GM12891 (cell line): ENCODE results near the gene LAMA5.

ENCODE experiments used
- PAX5 ChIP-seq: IDR thresholded peaks from 2 replicates; pipeline ENCODE4 v1.6.1; 2011; ENCODE audit warnings: low read length, moderate library complexity, mild to moderate bottlenecking; ENCODE audit not compliant: insufficient read depth, severe bottlenecking
- POLR2A ChIP-seq: IDR thresholded peaks from 2 replicates; pipeline ENCODE4 v1.6.1; 2011; ENCODE audit warnings: low read depth, low read length, control low read depth
- POLR2AphosphoS5 ChIP-seq: IDR thresholded peaks from 2 replicates; pipeline ENCODE4 v1.6.1; 2011; ENCODE audit warnings: low read depth, low read length, control low read depth
- SPI1 ChIP-seq: IDR thresholded peaks from 2 replicates; pipeline ENCODE4 v1.6.1; 2011; ENCODE audit warnings: low read depth, low read length, control low read depth
- TAF1 ChIP-seq: IDR thresholded peaks from 2 replicates; pipeline ENCODE4 v1.6.1; 2011; ENCODE audit warnings: low read depth, low read length, control low read depth

- TF ChIP-seq POLR2A: no peak
- no peak for TF ChIP-seq POLR2AphosphoS5
- TF ChIP-seq TAF1: no peak
- TF ChIP-seq SPI1: no peak
- TF ChIP-seq PAX5: no peak
Observed at GRCh38 chr20:62300319-62300718, 66.8 kb downstream of the LAMA5 start.
